ENCODE measurements around the gene NMNAT2. TPM values are rescaled to one million over a fixed set of nuclear protein-coding genes. Genes with fewer than 3 reads are reported as not detected.

Gene NMNAT2
- total and polyA plus RNA-seq, 2 of the 4 experiments (the other 2 are of a cell fraction): 0.36 to 2.4 TPM

DNA sequence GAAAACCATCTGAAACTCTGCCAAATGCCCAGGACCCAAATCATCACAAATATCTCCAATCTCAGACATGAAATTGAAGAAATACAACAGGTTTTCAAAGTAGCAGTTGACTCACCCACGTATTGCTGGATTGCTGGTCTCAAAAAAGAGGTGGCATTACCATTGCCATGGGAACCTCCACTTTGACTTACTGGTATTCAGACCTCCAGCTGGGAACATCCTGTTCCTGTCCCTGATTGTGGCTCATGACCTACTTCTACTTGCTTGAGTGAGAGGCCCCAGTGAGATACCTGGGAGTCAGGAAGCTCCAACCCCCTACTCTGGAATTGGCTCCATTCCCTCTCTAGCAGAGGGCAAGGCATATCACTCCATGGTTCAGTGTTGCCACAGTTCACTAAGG lies 64.6 kb downstream of the NMNAT2 start:
- CTCF ChIA-PET: no interaction called here
- H3K4me3 ChIP-seq (ENCODE audit: insufficient read depth, low read depth, low read length): no peak overlapping the region
- no peaks in the 10 kb centered on the region for H3K36me3 ChIP-seq (ENCODE audit: control insufficient read depth, insufficient read depth, low read length)
- H3K27me3 ChIP-seq (ENCODE audit: control insufficient read depth, insufficient read depth, low read length): peaks cover 31% of the 10 kb centered on the region
- H4K91ac ChIP-seq (ENCODE audit: insufficient read depth, low read depth, low read length): no peak overlapping the region
- H2BK20ac ChIP-seq (ENCODE audit: low read depth, low read length): no peak overlapping the region
- no peak overlapping the region for H3K14ac ChIP-seq (replicated peaks; ENCODE audit: low read depth, low read length)
- H3K4me1 ChIP-seq (ENCODE audit: control insufficient read depth, insufficient read depth, low read length): no peaks in the 10 kb centered on the region
- no peak overlapping the region for H2AK9ac ChIP-seq (replicated peaks; ENCODE audit: low read depth, low read length, poor library complexity)
- ATAC-seq (ENCODE audit: low read depth): no peak
- H3K27ac ChIP-seq (ENCODE audit: insufficient read depth, low read length): no peak overlapping the region
- BruUV-seq (replicated peaks): no TSS peak
- no peak overlapping the region for H3K4me2 ChIP-seq (ENCODE audit: low read depth, low read length)
- no peak overlapping the region for H3K56ac ChIP-seq (ENCODE audit: extremely low read depth, insufficient read depth, low read length)
- no peak overlapping the region for H3K4ac ChIP-seq (ENCODE audit: low read depth, low read length)
- no peak overlapping the region for H3K18ac ChIP-seq (ENCODE audit: low read depth, low read length)
- no peak for DNase-seq
- intact Hi-C loops (cut with micrococcal nuclease) (no loop called here), in situ Hi-C loops (cut with MboI; ENCODE audit: low sequenced_read_pairs) (no loop called here), dilution Hi-C loops (cut with HindIII; ENCODE audit: low sequenced_read_pairs, unreplicated experiment) (no loop called here)
- H4K8ac ChIP-seq (ENCODE audit: low read depth in 2 of 2, low read length in 2 of 2): no peak overlapping the region
- no peaks in the 10 kb centered on the region for H4K20me1 ChIP-seq (ENCODE audit: insufficient read depth, low read length)
- no peak overlapping the region for H2BK120ac ChIP-seq (ENCODE audit: low read depth, low read length)
- WGBS, 2 experiments (ENCODE audit: extremely low coverage in 2 of 2, insufficient read length in 1 of 2): 0% methylated on average over 1 of the region's 1 CpG; no CpG with 5 or more reads in 1 of the 2 experiments
- no peak overlapping the region for H2BK5ac ChIP-seq (ENCODE audit: low read depth, low read length, poor library complexity, severe bottlenecking)
- H3K79me1 ChIP-seq (ENCODE audit: low read depth in 1 of 2, low read length in 2 of 2): no peaks in the 10 kb centered on the region
- H2AK5ac ChIP-seq (ENCODE audit: low read depth, low read length): no peak overlapping the region
- no peak overlapping the region for H2AFZ ChIP-seq (replicated peaks; ENCODE audit: low read length, poor library complexity)
- no peaks in the 10 kb centered on the region for H3K9me3 ChIP-seq (ENCODE audit: control insufficient read depth, insufficient read depth, low read length)
- no peak overlapping the region for H3K9ac ChIP-seq (ENCODE audit: low read depth, low read length)
- TF ChIP-seq RAD21 (IDR thresholded peaks at IDR 0.05; ENCODE audit: low read length) (no peak), CEBPB (IDR thresholded peaks at IDR 0.05; ENCODE audit: low read depth, low read length) (no peak)
- H3K9me1 ChIP-seq (ENCODE audit: insufficient read depth, low read length): no peaks in the 10 kb centered on the region; the same call in 1 of the 2 replicates
- H4K5ac ChIP-seq (ENCODE audit: low read depth, low read length): no peak overlapping the region
- H3K23ac ChIP-seq (ENCODE audit: low read depth, low read length): no peak overlapping the region
- POLR2A ChIA-PET (ENCODE audit: unreplicated experiment): no interaction called here
- no peak overlapping the region for H2BK15ac ChIP-seq (ENCODE audit: low read depth, low read length)

All from IMR-90 (cell line).